ENCODE results near the gene XPO1.
"Not testable (repeated sequence)": the region's sequence is repeated elsewhere in the genome, so short reads cannot be mapped to it uniquely, and the experiment has no call there.

The XPO1 gene

DNA sequence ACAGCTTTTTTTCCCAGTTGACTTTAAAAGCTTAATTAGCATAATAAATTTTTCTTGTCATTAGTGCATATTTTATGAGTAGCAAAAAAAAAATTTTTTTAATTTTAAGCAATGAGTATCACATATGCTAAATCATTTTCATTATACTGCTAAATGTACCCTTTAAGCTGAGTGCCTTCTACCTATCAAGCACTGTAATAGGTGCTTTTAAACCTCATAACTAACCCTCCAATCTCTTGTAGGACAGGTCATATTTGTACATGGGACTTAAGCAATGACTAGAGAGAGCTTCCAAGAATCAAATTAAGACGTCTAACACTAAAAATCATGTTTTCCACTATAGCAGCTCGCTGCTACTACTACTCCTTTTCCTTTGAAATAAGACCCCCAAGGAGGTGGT, 7.4 kb downstream of the XPO1 start:
- DNase-seq = no peak

DNA sequence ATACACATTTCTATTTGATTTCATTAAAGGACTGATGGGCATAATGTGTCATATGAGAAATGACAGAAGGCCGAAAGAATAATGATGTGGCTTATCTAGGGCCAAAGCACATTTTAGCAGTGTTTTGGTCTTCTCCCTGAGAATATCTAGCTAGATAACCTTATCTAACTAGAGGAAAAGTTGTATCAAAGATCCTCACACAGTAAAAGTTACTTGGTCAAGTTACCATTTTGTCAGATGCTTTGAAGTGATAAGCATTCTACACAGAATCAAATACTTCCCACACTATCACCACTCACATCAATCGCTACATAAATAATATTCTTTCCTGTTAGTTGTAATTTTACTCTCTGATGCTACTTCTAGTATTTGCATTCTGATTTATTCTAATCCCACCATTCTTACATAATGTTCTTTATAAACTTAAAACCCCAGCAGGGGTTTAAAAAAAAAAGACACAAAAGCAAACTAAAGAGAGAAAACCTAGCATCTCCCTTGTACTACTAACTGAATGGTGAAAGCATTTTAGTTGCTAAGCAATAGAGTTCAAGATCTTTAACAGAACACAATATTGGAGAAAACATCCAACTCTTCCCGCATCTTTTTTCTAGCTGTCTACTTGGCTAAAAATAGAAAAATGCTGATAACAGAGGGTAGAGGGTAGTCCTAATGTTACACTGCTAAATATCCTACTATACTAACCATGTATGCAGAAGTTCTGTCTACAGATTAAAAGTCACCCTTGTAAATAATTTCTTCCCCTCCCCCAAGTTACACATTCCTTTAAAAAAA, 8.0 kb downstream of the XPO1 start:
- no peak for DNase-seq

DNA sequence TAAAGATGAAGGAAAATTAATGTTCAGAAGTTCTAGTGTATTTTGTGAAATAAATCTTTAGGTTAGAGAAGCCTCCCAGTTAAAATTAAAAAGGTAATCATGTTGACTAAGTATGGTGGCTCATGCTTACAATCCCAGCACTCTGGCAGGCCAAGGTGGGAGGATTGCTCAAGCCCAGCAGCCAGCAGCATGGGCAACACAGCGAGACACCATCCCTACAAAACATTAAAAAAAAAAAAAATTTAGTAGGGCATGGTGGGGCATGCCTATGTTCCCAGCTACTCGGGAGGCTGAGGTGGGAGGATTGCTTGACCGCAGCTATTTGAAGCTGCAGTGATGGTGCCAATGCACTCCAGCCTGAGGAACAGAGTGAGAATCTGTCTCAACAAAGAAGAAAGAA, 17.9 kb downstream of the XPO1 start:
- DNase-seq = no peak

DNA sequence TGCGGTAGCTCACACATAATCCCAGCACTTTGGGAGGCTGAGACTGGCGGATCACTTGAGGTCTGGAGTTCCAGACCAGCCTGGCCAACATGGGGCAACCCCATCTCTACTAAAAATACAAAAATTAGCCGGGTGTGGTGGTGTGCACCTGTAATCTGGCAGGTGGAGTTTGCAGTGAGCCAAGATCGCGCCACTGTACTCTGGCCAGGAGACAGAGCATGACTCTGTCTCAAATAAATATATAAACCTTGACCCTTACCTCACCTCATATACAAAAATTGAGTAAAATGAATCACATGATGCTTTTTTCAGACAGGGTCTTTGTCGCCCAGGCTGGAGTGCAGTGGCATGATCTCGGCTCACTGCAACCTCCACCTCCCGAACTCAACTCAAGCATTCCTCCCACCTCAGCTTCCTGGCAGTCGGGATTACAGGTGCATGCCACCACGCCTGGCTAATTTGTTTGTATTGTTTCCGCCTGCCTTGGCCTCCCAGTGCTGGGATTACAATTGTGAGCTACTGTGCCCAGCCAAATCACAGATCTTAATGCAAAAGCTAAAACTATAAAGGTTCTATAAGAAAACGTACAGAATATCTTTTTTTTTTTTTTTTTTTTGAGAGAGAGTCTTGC, 25.3 kb downstream of the XPO1 start:
- DNase-seq = no peak

DNA sequence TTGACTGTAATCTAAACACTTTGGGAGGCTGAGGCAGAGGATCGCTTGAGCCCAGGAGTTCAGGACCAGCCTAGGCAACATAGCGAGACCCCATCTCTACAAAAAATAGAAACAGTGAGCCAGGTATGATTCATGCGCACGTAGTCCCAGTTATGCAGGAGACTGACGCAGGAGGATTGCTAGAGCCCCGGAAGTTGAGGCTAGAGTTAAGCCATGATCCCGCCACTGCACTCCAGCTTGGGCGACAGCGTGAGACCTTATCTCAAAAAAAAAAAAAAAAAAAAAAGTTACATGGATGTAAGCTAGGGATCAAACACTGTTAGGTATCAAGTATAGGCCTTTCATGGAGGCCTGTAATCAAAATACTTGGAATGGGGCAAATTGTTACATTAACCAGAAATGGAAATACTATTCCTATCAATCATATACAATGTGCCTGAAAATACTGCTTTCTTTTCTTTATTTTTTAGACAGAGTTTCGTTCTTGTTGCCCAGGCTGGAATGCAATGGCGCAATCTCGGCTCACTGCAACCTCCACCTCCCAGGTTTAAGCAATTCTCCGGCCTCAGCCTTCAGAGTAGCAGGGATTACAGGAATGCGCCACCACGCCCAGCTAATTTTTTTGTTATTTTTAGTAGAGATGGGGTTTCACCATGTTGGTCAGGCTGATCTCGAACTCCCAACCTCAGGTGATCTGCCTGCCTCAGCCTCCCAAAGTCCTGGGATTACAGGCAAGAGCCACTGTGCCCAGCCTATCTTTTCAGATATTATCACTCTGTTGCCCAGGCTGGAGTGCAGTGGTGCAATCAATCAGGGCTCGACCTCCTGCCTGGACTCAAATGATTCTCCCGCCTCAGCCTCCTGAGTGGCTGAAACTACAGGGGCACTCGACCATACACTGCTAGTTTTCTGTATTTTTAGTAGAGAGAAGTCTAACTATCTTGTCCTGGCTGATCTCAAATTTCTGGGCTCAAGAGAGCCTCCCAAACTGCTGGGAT, 27.2 kb downstream of the XPO1 start:
- no peak for DNase-seq

DNA sequence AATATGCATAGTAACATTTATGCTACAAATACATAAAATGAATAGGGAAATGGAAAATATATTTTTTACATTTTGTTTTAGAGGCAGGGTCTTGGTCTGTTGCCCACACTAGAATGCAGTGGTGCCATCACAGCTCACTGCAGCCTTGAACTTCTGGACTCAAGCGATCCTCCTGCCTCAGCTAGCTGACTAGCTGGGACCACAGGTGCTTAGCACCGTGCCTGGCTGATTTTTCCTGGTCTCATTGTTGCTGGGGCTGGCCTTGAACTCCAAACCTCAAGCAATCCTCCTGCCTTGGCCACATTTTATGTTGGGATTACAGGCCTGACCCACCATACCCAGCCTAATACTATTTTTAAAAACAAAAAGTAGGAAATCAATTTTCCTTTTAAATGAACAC, 33.2 kb downstream of the XPO1 start:
- DNase-seq = no peak

DNA sequence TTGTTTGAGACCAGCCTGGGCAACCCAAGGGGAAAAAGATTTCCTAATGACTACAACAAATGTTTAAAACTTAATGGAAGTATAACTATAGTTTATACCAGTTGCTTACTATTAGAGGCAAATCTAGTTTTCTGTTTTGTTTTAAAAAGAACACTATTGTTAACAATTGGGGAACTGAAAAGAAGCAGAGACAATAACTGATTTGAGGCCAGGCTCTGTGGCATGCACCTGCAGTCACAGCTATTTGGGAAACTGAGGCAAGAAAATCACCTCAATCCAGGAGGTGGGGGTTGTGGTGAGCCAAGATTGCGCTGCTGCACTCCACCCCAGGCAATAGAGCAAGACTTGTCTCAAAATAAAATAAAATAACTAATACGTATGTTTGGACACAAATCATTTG, 39.1 kb downstream of the XPO1 start:
- no peak for DNase-seq

DNA sequence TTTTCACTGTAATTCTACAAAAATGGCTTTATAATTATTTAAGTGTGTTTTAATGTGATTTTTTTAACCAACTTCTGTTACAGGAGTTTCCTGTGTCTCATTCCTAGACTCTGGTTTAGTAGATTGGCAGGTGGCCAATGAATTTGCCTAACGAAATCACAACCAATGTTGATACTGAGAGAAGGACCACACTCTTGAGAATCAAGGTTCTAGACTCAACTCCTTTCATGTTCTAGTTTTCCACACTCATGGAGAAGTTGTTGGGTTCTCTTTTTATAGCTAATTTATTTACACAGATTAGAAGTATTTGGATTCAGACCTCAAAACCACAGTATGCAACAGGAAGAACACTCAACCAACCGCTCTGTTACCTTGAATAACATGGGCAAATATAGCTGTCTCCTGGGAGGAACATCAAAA, 44.6 kb downstream of the XPO1 start:
- DNase-seq = no peak

DNA sequence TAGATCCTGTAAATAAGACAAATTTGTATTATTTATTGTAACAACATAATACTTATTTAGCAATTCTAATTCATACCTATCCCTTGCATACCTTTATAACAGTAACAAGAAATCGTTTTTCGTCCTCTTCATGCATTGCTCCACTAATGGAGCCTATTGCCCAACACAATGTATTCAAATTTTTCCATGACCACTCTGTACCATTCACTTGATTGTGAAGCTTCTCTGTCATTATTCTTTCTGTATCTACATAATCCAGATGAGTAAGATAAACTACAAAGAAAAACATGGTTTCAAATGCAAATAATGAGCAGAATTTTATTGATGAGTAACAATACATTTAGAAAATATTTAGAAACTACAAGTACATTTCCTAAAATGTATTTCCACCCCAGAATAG, 45.7 kb downstream of the XPO1 start:
- no peak for DNase-seq

DNA sequence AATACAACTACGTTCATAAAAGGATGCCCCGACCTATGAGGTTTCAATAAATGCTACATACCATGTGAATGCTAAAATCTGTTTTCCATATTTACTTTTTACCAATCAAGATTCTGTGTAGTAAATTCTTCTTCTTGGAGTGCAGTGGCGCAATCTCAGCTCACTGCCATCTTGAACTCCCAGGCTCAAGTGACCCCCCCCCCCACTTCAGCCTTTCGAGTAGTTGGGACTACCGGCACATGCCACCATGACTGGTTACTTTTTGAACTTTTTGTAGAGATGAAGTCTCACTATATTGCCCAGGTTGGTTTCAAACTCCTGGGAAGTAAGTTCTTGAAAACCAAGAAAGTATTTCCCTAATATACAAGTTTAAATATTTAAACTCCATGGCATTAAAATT, 52.9 kb downstream of the XPO1 start:
- DNase-seq = no peak

DNA sequence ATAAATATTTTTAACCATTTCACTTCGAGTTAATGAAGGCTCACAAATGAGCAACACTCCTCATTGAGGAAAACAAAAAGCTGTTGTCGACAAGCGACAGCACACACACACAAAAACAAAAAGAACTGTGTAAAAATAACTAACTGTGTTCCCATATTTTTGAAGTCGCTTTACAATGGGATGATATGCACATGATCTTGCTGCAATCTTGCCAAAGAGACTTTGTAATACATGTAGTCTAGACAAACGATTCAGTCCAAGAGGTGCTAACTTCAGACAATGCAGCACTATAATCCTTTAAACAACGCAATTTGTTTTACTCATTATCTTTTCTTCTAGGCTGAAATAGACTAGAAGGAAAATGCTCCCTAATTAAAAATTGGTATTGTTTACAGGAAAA, 60.1 kb downstream of the XPO1 start:
- DNase-seq = no peak

DNA sequence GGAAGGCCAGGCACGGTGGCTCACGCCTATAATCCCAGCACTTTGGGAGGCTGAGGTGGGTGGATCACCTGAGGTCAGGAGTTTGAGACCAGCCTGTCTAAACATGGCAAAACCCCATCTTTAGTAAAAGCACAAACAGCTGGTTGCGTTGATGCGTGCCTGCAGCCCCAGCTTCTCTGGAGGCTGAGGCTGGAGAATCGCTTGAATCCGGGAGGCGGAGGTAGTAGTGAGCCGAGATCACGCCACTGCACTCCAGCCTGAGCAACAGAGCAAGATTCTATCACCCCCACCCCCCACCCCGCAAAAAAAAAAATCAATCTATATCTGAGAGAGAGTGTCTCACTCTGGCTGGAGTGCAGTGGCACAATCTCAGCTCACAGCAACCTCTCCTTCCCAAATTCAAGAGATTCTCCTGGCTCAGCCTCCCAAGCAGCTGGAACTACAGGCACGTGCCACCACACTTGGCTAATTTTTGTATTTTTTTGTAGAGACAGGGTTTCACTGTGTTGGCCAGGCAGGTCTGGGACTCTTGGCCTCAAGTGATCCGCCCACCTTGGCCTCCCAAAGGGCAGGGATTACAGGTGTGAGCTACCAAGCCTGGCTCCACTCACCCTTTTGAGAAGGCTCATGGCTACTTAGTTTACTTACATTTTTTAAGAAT, 61.1 kb downstream of the XPO1 start:
- not testable (repeated sequence) for DNase-seq

DNA sequence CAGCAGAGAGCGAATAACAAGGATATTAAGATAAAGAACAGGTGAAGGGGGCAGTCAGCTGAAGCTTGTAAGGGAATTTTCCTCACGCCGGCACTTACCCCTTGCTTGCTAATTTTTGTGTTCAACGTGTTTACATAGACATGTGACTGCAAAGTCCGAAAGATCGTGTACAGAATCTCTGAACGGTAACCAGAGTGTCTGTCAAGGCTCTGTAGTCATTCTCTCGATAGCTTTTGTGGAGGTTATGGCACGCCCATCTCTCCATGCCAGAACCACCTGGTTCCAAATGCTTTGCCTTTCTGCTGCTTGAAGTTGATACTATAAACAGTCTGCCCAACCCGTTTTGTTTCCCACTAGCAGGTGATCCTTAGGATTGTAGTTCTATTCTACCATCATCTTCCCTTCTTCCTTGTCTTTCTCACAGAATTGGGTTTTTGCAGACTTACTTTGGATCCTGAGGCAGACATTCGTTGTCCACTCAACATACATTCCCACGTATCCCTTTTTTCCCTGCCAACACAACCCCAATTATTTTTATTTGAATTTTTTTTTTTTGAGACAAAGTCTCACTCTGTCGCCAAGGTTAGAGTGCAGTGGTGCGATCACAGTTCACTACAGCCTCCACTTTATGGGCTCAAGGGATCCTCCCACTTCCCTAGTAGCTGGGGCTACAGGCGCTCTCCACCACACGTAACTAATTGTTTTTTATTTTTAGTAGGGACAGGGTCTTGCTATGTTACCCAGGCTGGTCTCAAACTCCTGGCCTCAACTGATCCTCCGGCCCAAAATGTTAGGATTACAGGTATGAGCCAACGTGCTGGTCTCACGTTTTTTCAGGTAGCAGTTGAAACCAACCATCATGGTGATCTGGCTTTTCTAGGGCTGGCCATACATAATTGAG, 66.0 kb downstream of the XPO1 start:
- DNase-seq = peak; percentile 39

DNA sequence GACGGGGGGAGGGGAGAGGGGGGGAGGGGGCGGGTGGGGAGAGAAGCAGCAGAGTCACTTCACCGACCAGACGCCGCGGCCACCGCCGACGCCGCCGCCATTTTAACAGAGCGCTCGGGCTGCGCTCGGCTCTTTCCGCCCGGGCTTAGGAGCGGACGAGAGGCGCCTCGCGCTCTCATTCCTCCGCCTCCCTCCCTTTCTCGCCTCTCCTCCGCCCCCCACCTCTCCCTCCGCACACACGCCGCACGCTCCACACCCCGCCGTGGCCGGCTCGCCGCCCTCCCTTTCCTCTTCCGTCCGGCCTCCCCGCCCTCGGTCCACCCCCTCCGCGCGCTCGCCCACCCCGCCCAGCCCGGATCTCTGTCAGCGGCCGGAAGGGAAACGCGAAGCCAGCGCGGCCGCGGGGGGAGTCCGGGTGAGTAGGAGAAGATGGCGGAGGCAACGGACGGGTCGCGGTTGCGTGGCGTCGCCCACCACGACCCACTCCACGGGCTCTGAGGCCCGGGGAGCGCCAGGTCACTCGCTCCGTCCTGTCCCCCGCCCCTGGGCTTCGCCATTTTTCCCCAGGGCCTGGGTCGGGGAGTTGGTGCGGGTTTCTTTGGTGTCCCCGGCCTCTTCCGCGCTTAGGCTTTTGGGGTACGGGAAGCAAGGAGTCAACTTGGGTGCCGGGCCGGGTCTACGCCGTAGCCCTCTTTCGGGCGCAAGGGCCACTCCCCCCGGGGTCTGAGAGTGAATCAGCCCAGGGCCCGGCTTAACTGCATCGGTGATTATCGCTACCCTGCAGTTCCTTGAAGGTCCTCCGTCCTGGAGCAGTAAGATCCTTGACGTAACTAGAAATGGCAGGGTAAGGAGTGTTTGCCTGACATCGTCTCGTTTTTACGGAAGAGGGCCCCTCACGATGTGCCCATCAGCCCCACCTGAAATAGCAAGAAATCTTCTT, 66.9 kb downstream of the XPO1 start, which contains the start of gene USP34:
Gene USP34, minus strand, starts transcription at position 123 of the 940 bp plus-strand sequence. CDS start 395 bp downstream, outside the sequence.
- peak; percentile 96 for DNase-seq

DNA sequence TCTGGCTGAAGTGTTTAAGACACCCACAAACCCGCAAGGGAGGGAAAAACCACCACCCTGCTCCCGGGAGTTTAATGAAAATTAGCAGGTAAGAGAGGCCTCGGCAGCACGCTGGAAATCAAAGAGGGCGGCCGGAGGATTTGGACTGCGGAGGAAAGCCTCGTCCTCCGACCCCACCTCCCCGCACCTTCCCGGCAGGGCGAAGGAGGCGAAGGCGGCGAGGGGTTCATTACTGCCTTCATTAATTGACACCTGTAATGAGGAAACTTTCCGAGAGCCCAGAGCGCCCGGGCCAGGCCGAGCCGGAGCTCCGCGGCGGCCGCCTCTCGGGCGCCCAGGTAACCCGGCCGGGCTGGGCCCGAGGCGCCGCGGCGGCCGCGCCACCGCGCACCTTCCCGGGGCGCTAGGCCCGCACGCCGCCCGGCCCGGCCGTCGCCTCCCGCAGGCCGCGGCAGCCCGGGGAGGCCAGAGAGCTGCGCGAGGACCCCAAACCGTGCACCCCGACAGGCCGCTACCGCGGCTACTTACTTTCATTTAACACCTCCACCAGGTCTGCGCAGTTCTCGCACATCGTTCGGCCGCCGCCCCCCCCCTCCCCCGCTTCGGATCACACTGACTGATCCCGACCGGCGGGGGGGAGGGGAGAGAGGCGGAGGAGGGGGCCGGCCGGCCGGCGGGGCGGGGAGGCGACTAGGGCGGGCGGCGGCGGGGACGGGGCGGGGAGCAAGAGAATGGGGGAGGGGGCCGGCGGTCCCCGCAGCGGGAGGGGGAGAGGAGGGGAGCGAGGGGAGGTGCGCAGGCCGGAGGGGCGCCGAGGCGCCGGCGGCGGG, 67.8 kb downstream of the XPO1 start:
- DNase-seq = peak; percentile 89

DNA sequence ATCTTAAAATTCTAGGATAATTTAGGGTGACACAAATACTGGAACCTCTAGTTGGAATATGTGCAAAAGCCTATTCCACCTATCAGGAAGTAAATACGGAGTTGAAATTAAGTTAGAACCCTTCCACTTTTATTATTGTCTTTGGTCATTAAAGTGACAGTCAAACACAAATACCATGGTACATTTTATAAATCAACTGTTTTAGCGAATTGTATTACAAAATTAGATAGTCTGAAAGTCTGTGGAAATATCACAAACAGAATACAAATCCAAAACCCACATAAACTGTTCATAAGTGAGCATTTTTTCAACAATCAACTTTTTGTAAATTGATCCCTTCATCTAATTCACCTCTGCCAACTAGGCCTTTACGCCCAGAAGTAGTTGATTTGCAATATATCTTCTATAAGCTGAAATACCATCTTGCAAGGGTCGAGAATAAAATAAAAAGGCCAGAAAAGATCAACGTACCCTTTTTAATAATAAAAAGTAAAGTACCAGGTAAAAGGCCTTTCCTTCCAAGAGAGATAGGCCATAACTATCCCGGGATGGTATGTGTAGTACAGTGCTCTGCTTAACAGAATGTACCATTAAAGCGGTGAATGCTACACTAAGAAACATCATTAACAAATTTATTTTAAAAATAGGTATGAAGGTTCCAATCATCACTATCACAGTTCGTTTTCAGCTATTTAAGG, 68.6 kb downstream of the XPO1 start:
- DNase-seq = no peak

DNA sequence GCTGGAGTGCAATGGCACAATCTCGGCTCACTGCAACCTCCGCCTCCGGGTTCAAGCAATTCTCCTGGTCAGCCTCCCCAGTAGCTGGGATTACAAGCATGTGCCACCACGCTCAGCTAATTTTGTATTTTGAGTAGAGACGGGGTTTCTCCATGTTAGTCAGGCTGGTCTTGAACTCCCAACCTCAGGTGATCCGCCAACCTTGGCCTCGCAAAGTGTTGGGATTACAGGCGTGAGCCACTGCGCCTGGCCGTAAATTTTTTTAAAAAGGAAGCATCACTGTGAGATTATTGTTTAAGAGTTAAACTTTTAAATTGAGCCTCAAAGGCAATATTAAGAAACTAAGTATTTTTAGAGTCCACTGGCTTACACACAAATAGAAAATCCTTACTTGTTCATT, 69.9 kb downstream of the XPO1 start:
- DNase-seq = not testable (repeated sequence)

DNA sequence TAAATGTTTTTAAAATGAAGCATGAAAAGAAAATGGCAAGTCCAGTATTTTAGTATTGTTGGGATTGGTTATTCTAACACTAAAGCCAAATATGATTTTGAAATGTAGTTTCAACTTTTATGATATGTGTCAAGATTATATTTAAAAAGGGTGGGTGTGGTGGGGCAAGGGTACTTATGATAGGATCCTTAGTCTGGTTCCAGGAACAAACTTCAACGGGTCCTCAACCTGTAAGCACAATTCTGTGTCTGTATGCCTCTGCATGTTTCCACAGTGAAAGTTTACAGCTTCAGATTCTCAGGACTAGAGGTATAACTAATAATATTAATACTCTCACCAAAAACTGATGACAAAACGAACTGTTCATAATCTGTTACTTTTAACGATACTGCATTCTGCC, 73.1 kb downstream of the XPO1 start:
- DNase-seq = no peak

Data from NCI-H146 (cell line).